CD14-positive monocyte (primary cell): Measurements from ENCODE around the gene DPP10. TPM values are rescaled to one million over a fixed set of nuclear protein-coding genes. Genes with fewer than 3 reads are reported as not detected.
"Not testable (repeated sequence)": the region's sequence is repeated elsewhere in the genome, so short reads cannot be mapped to it uniquely, and the experiment has no call there.

Experiments used
- DNase-seq, 3 donors: peaks; one replicate each; pipeline ENCODE4 v3.0.0-alpha.2; 2011 to 2022
- H2AFZ ChIP-seq: 2 replicates; pipeline ENCODE4 v1.6.0; 2012; ENCODE audit warnings: mild to moderate bottlenecking, low read depth, low read length, inconsistent platforms; ENCODE audit not compliant: insufficient read depth, poor library complexity, severe bottlenecking
- H3K27ac ChIP-seq, 2 donors: 1 replicate in 1 of 2; 2 replicates in 1 of 2; pipeline ENCODE4 v1.5.1; 2012 to 2013; ENCODE audit warnings: low read length in 2 of 2, control low read depth in 1 of 2, inconsistent platforms in 1 of 2, low read depth in 1 of 2, mild to moderate bottlenecking in 1 of 2
- H3K27me3 ChIP-seq, 2 donors: one replicate each; pipeline versions ENCODE4 v1.6.0 to v1.6.1; 2011 to 2013; ENCODE audit warnings: low read length in 2 of 2; ENCODE audit not compliant: control insufficient read depth in 2 of 2, insufficient read depth in 2 of 2
- H3K36me3 ChIP-seq, 2 donors: replicated peaks in 1 of 2; 1 replicate in 1 of 2; 2 replicates in 1 of 2; pipeline versions ENCODE4 v1.5.1 to v1.6.1; 2012 to 2013; ENCODE audit warnings: low read length in 2 of 2, control low read depth in 1 of 2, inconsistent platforms in 1 of 2, mild to moderate bottlenecking in 1 of 2; ENCODE audit not compliant: insufficient read depth in 2 of 2, control insufficient read depth in 1 of 2
- H3K4me1 ChIP-seq, 2 donors: 1 replicate in 1 of 2; 2 replicates in 1 of 2; pipeline versions ENCODE4 v1.5.1 to v1.6.1; 2012 to 2013; ENCODE audit warnings: low read length in 2 of 2, control low read depth in 1 of 2, inconsistent platforms in 1 of 2, mild to moderate bottlenecking in 1 of 2, moderate library complexity in 1 of 2; ENCODE audit not compliant: insufficient read depth in 2 of 2, control insufficient read depth in 1 of 2
- H3K4me2 ChIP-seq: replicated peaks from 2 replicates; pipeline ENCODE3; 2012; ENCODE audit warnings: low read length, moderate library complexity, mild to moderate bottlenecking; ENCODE audit not compliant: poor library complexity, severe bottlenecking; ENCODE audit errors: extremely low read depth
- H3K4me3 ChIP-seq, 3 experiments: fragments of 200-600 bp in 1 of 3; sonication (generic) in 1 of 3; replicated peaks in 1 of 3; 1 replicate in 2 of 3; 2 replicates in 1 of 3; pipeline ENCODE4 v1.5.1; 2011 to 2013; ENCODE audit warnings: low read length in 3 of 3, mild to moderate bottlenecking in 3 of 3, control low read depth in 2 of 3, low read depth in 2 of 3, inconsistent platforms in 1 of 3, moderate library complexity in 1 of 3
- H3K79me2 ChIP-seq: 2 replicates; pipeline ENCODE4 v1.6.0; 2012; ENCODE audit warnings: mild to moderate bottlenecking, control low read depth, inconsistent platforms, low read length, moderate library complexity; ENCODE audit not compliant: insufficient read depth
- H3K9ac ChIP-seq: 2 replicates; pipeline ENCODE4 v1.6.0; 2017; ENCODE audit warnings: low read length, mild to moderate bottlenecking; ENCODE audit not compliant: insufficient read depth, poor library complexity, severe bottlenecking
- H3K9me3 ChIP-seq, 2 donors: replicated peaks in 1 of 2; 1 replicate in 1 of 2; 2 replicates in 1 of 2; pipeline versions ENCODE4 v1.5.1 to v1.6.1; 2012 to 2013; ENCODE audit warnings: low read length in 2 of 2, control low read depth in 1 of 2; ENCODE audit not compliant: control insufficient read depth in 1 of 2, insufficient read depth in 1 of 2
- H4K20me1 ChIP-seq: 2 replicates; pipeline ENCODE4 v1.6.0; 2012; ENCODE audit warnings: mild to moderate bottlenecking, low read length, control low read depth, moderate library complexity; ENCODE audit not compliant: insufficient read depth
- H3K27ac Mint-ChIP-seq, 7 donors: one replicate each; pipeline ENCODE4 v1.8.0; 2020; ENCODE audit warnings: mild to moderate bottlenecking in 7 of 7, mixed read lengths in 7 of 7, moderate library complexity in 6 of 7, inconsistent platforms in 2 of 7
- H3K27me3 Mint-ChIP-seq, 3 donors: one replicate each; pipeline ENCODE4 v1.8.0; 2021 to 2022; ENCODE audit warnings: low read depth in 3 of 3, mild to moderate bottlenecking in 3 of 3, mixed read lengths in 3 of 3, moderate library complexity in 3 of 3, inconsistent platforms in 1 of 3
- H3K36me3 Mint-ChIP-seq, 2 donors: one replicate each; pipeline ENCODE4 v1.8.0; 2020; ENCODE audit warnings: mixed read lengths in 2 of 2, inconsistent platforms in 1 of 2, mild to moderate bottlenecking in 1 of 2
- H3K4me1 Mint-ChIP-seq: one replicate; pipeline ENCODE4 v1.8.0; 2020; ENCODE audit warnings: mild to moderate bottlenecking, mixed read lengths
- H3K4me3 Mint-ChIP-seq, 2 donors: one replicate each; pipeline ENCODE4 v1.8.0; 2020; ENCODE audit warnings: mild to moderate bottlenecking in 2 of 2, mixed read lengths in 2 of 2, moderate library complexity in 1 of 2
- H3K9me3 Mint-ChIP-seq, 7 donors: one replicate each; pipeline ENCODE4 v1.8.0; 2020 to 2022; ENCODE audit warnings: mixed read lengths in 7 of 7, mild to moderate bottlenecking in 6 of 7, moderate library complexity in 6 of 7, inconsistent platforms in 2 of 7
- CTCF ChIP-seq: fragments of 200-600 bp; IDR thresholded peaks from one replicate; pipeline ENCODE4 v1.8.0; 2022; ENCODE audit warnings: antibody characterized with exemption, mild to moderate bottlenecking
- WGBS: methylation state at CpG from one replicate; pipeline ENCODE4 v1.1.5; 2013; ENCODE audit warnings: missing lambda C conversion rate; ENCODE audit not compliant: insufficient coverage; 5-methylcytosine and 5-hydroxymethylcytosine counted together
- intact Hi-C, 2 donors: fragments of 100-400 bp; cut with micrococcal nuclease; formaldehyde crosslinking; loops; one replicate each; pipeline versions ENCODE4 v1.15.0 to v1.15.1; 2023
- polyA plus RNA-seq, 3 donors: library from polyadenylated mRNA; depleted of rRNA in 1 of 3; unstranded in 2 of 3; stranded (reverse) in 1 of 3; fragments of 300-500 nt in 2 of 3; fragments of >200 nt in 1 of 3; fragmentation: Illumina TruSeq in 2 of 3; gene quantifications; 1 replicate in 2 of 3; 2 replicates in 1 of 3; pipeline ENCODE4 v1.2.3, GENCODE V29; 2012 to 2021

Gene DPP10
- polyA plus RNA-seq, 3 donors: not detected

DNA sequence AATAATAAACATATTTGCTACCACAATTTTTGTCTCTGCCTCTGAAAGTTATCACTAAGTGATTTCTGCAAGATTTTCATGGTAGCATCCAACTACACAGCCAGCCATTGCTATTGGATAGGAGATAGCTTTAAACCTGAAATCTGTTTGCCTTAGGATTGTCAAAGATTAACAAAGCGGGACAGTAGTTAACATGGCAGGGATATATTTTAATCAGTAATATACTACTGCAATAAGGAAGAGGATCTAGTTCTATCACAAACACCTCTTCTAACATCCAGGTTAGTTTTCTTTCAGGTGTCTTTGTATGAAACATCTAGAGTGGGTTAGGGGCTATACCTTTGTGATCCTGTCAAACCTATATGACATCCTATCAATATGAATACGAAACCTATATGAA lies 641.3 kb downstream of the DPP10 start:
- Mint-ChIP-seq H3K9me3 (peaks cover 2 to 10% (median 8%) of the 10 kb centered on the region in 7 donors), H3K4me1 (no peaks in the 10 kb centered on the region), H3K27me3 (peaks cover 0 to 4% (median 0%) of the 10 kb centered on the region in 3 donors), H3K36me3 (no peaks in the 10 kb centered on the region), H3K4me3 (no peak overlapping the region), H3K27ac (no peak overlapping the region)
- Histone ChIP-seq H3K27me3 (no peaks in the 10 kb centered on the region), H2AFZ (no peak overlapping the region), H3K4me2 (no peak overlapping the region), H3K4me3 (no peak overlapping the region), H3K27ac (no peak overlapping the region), H3K4me1 (no peaks in the 10 kb centered on the region), H3K9ac (no peak overlapping the region), H3K9me3 (peaks cover 21% of the 10 kb centered on the region in 2 donors), H3K79me2 (no peaks in the 10 kb centered on the region), H4K20me1 (no peaks in the 10 kb centered on the region), H3K36me3 (no peaks in the 10 kb centered on the region)
- WGBS: no CpG with 5 or more reads among the region's 2 CpGs
- TF ChIP-seq CTCF: no peak
- intact Hi-C loops: no loop called here
- no peak for DNase-seq

DNA sequence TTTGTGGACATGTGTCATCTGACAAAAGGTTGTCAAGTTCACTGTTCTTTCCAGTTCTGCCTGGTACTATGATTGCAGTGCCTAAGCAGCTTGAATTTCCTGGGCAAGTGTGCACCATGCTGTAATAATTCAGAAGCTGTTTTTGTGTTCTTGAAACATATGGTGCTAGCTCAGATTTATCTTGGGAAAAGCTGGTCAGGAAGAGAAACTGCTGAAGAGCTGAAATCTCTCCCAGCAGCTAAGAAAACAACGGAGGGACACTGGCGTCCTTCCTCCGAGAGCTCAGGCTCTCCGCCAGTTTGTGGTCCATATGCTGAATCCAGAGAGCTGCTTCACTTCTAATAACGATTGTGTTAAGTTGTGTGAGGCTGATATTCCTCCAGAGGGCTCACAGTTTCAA lies 642.0 kb downstream of the DPP10 start:
- no peaks in the 10 kb centered on the region for H4K20me1 ChIP-seq
- Mint-ChIP-seq H3K4me1 (no peaks in the 10 kb centered on the region), H3K9me3 (peaks cover under 1 to 10% (median 4%) of the 10 kb centered on the region in 7 donors), H3K4me3 (no peak overlapping the region), H3K27me3 (peaks cover 0 to 4% (median 0%) of the 10 kb centered on the region in 3 donors), H3K36me3 (no peaks in the 10 kb centered on the region), H3K27ac (no peak overlapping the region)
- WGBS: 100% methylated on average over 1 of the region's 5 CpGs
- no peaks in the 10 kb centered on the region for H3K27me3 ChIP-seq
- H3K4me2 ChIP-seq: no peak overlapping the region
- H3K4me3 ChIP-seq: no peak overlapping the region
- no peak overlapping the region for H3K27ac ChIP-seq
- H3K4me1 ChIP-seq: no peaks in the 10 kb centered on the region
- no peaks in the 10 kb centered on the region for H3K36me3 ChIP-seq
- TF ChIP-seq CTCF: no peak
- intact Hi-C loops: no loop called here
- H2AFZ ChIP-seq: no peak overlapping the region
- H3K79me2 ChIP-seq: no peaks in the 10 kb centered on the region
- peaks cover 17 to 27% of the 10 kb centered on the region in 2 donors for H3K9me3 ChIP-seq
- H3K9ac ChIP-seq: no peak overlapping the region
- DNase-seq: no peak

GRCh38 chr2:115086051-115086620 lies 643.7 kb downstream of the DPP10 start:
- H3K27me3 ChIP-seq, H3K36me3 Mint-ChIP-seq, H3K27me3 Mint-ChIP-seq, H3K4me2 ChIP-seq, H3K4me1 ChIP-seq, intact Hi-C loops, H3K79me2 ChIP-seq, H3K36me3 ChIP-seq, H3K4me1 Mint-ChIP-seq, H3K9ac ChIP-seq, H3K4me3 ChIP-seq, H2AFZ ChIP-seq, H4K20me1 ChIP-seq, DNase-seq, H3K27ac ChIP-seq, H3K4me3 Mint-ChIP-seq, H3K27ac Mint-ChIP-seq: not testable (repeated sequence)
- WGBS: 100% methylated on average over 3 of the region's 8 CpGs
- H3K9me3 Mint-ChIP-seq: peaks cover 0 to 12% (median 6%) of the 10 kb centered on the region in 7 donors
- H3K9me3 ChIP-seq: peaks cover 24 to 31% of the 10 kb centered on the region in 2 donors
